KMS-11 (cell line): Measurements from ENCODE around the gene SLC37A3.

Experiments
- H2AFZ ChIP-seq: fragments of 200-600 bp; sonication (generic); 2 replicates; pipeline ENCODE4 v1.6.1; 2016; ENCODE audit warnings: antibody characterized with exemption, mixed run types, low read depth
- H3K27ac ChIP-seq: fragments of 200-600 bp; sonication (generic); 2 replicates; pipeline ENCODE4 v1.6.1; 2016; ENCODE audit warnings: mild to moderate bottlenecking, mixed run types
- H3K27me3 ChIP-seq: fragments of 200-600 bp; sonication (generic); 2 replicates; pipeline ENCODE4 v1.6.1; 2017; ENCODE audit warnings: mild to moderate bottlenecking, low read depth, mixed run types, moderate library complexity; ENCODE audit not compliant: insufficient read depth
- H3K36me3 ChIP-seq: fragments of 200-600 bp; sonication (generic); 2 replicates; pipeline ENCODE4 v1.6.1; 2017; ENCODE audit warnings: mild to moderate bottlenecking, mixed run types; ENCODE audit not compliant: insufficient read depth
- H3K4me1 ChIP-seq: fragments of 200-600 bp; sonication (generic); 2 replicates; pipeline ENCODE4 v1.6.1; 2016; ENCODE audit warnings: mild to moderate bottlenecking, low read depth, mixed run types; ENCODE audit not compliant: poor library complexity, severe bottlenecking
- H3K4me2 ChIP-seq: fragments of 200-600 bp; sonication (generic); 2 replicates; pipeline ENCODE4 v1.7.0; 2016; ENCODE audit warnings: mild to moderate bottlenecking, mixed run types
- H3K4me3 ChIP-seq: fragments of 200-600 bp; sonication (generic); IDR thresholded peaks from 2 replicates; pipeline ENCODE4 v1.6.1; 2017; ENCODE audit warnings: low read depth, low read length, mixed read lengths; ENCODE audit not compliant: insufficient read depth
- H3K79me2 ChIP-seq: fragments of 200-600 bp; sonication (generic); 2 replicates; pipeline ENCODE4 v1.6.1; 2016; ENCODE audit warnings: low read depth, mixed run types; ENCODE audit not compliant: insufficient read depth
- H3K9ac ChIP-seq: fragments of 200-600 bp; sonication (generic); 2 replicates; pipeline ENCODE4 v1.6.1; 2016; ENCODE audit warnings: mild to moderate bottlenecking, mixed run types
- H4K20me1 ChIP-seq: fragments of 200-600 bp; sonication (generic); 2 replicates; pipeline ENCODE4 v1.6.1; 2016; ENCODE audit warnings: mild to moderate bottlenecking, mixed run types; ENCODE audit not compliant: insufficient read depth
- TF ChIP-seq, protein P1 (sequence below): fragments of 200-600 bp; sonication (generic); conservative IDR thresholded peaks from 2 replicates; pipeline ENCODE4 v1.6.1; 2017; ENCODE audit warnings: low read depth, mild to moderate bottlenecking, antibody characterized with exemption, low read length, moderate library complexity, mixed read lengths

Gene SLC37A3

DNA sequence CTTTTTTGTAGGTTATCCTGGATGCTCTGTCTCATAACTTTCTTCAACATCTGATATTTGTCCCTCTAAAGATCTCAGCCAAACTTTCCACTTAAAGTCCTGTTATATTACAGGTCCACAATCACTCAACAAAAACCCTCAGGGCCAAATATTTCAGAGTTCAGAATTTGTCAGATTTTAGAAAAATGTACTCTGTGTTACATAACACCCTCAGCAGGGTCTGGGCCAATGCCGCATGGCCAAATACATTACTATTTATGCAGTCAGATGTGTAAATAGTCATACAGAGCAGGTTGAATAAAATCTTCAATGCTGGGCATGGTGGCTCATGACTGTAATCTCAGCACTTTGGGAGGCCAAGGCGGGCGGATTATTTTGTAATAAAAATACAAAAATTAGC lies 17.0 kb upstream of the SLC37A3 start:
- Histone ChIP-seq H3K36me3 (no peaks in the 10 kb centered on the region), H3K27me3 (no peaks in the 10 kb centered on the region), H3K4me1 (no peaks in the 10 kb centered on the region), H3K79me2 (no peaks in the 10 kb centered on the region), H4K20me1 (no peaks in the 10 kb centered on the region), H3K4me3 (no peak overlapping the region), H3K9ac (no peak overlapping the region), H3K4me2 (no peak overlapping the region), H3K27ac (no peak overlapping the region), H2AFZ (no peak overlapping the region)
- TF ChIP-seq, protein P1, sequence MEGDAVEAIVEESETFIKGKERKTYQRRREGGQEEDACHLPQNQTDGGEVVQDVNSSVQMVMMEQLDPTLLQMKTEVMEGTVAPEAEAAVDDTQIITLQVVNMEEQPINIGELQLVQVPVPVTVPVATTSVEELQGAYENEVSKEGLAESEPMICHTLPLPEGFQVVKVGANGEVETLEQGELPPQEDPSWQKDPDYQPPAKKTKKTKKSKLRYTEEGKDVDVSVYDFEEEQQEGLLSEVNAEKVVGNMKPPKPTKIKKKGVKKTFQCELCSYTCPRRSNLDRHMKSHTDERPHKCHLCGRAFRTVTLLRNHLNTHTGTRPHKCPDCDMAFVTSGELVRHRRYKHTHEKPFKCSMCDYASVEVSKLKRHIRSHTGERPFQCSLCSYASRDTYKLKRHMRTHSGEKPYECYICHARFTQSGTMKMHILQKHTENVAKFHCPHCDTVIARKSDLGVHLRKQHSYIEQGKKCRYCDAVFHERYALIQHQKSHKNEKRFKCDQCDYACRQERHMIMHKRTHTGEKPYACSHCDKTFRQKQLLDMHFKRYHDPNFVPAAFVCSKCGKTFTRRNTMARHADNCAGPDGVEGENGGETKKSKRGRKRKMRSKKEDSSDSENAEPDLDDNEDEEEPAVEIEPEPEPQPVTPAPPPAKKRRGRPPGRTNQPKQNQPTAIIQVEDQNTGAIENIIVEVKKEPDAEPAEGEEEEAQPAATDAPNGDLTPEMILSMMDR: no peak

DNA sequence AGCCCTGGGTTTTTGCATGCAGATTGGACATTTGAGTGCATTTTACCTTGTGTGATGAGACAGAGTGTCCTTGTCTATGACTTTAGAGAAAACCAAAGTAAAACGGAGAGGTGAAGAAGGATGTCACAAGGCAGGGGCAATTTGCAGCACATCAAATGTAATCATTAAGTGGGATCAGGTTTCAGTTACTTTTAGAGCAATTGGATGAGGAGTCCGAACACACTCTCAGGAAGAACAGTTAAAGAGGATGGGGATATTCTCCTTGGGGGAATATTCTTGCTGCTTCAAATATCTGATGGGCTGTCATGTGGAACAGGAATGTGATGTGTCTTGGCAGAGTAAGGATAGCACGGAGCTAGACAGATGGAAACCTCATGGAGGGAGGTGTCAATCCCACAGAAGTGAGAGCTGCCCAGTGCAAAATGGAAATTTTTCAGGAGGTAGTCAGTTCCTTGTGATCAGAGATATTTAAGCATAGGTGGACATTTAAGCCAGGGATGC lies 6.3 kb upstream of the SLC37A3 start:
- Histone ChIP-seq H3K27me3 (no peaks in the 10 kb centered on the region), H3K4me3 (no peak overlapping the region), H2AFZ (no peak overlapping the region), H3K27ac (no peak overlapping the region), H3K9ac (no peak overlapping the region), H4K20me1 (no peaks in the 10 kb centered on the region), H3K4me1 (no peaks in the 10 kb centered on the region), H3K4me2 (no peak overlapping the region), H3K36me3 (no peaks in the 10 kb centered on the region), H3K79me2 (no peaks in the 10 kb centered on the region)
- TF ChIP-seq, protein P1: no peak

DNA sequence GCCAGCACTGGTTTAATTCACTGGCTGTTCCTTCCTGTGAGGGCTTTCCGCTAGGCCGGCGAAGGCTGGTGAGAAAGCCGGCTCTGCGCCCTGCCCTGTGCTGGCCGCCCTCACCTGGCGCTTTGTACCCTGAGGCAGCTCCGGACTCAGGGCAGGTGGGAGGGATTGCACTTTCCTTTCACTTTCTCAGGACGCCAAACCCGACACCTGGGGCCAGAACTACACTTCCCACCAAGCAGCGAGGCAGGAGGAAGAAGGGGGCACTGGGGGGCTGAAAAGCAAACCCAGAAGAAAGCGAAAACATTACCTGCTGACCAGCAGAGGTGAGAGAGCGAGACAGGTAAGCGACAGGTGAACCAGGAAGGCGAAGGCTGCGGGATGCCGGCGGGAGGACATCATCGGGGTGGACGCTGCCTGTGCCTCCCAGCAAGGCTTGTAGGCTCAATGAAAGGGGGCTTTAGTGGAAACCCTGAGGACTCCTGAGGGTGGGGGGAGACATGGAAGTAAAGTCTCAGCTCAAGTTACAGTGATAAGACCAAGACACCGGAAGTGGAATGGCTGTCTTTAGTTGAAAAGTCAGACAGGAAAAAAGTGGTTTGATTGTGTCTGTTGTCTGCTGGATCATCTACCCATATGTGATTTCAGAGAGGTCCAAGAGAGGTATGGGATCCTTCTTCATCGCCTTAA lies 5.7 kb upstream of the SLC37A3 start, which contains the start of gene RAB19:
Gene RAB19 (plus strand): TSS at position 181 of the 687 bp plus-strand sequence. CDS start 3,589 bp downstream, outside the sequence.
- Histone ChIP-seq H3K27me3 (no peaks in the 10 kb centered on the region), H3K79me2 (no peaks in the 10 kb centered on the region), H3K4me3 (no peak within 1 kb of the TSS), H3K36me3 (no peaks in the 10 kb centered on the region), H3K9ac (no peak within 1 kb of the TSS), H4K20me1 (no peaks in the 10 kb centered on the region), H3K4me1 (no peaks in the 10 kb centered on the region), H3K4me2 (no peak within 1 kb of the TSS), H3K27ac (no peak within 1 kb of the TSS), H2AFZ (no peak within 1 kb of the TSS)
- TF ChIP-seq, protein P1: no peak

DNA sequence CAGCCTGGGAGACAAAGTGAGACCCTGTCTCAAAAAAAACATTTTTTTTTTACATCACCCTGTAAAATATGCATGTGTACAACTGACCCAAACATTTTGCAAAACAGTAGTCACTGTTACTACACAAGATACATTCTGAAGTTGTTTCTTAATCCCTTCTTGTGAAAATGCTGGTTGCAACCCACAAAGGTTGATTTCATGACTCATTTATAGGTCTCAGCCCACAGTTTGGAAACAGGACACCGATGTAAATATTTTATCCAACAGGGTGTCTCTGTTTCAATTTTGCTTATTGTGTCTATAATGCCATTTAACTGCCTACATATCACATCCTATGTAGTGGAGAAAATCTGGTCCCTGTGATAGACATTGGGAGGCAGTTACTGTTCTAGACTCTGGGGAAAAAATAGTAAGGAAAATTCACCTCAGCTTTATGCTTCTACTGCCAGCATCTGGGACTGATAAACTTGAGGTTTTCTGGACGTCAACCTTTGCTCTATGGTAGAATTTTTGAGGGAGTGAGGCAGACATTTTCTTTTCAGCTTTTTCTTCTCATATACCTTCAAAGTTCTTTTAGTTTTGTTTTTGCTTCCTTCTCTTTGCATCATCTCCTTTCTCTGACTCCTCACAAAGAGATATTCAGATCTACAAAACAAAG lies 4.0 kb upstream of the SLC37A3 start:
- no peak overlapping the region for H3K27ac ChIP-seq
- H3K4me1 ChIP-seq: peaks cover 3% of the 10 kb centered on the region
- TF ChIP-seq, protein P1: no peak
- H2AFZ ChIP-seq: no peak overlapping the region
- no peak overlapping the region for H3K9ac ChIP-seq
- H3K27me3 ChIP-seq: no peaks in the 10 kb centered on the region
- H3K4me3 ChIP-seq: no peak overlapping the region
- H3K79me2 ChIP-seq: no peaks in the 10 kb centered on the region
- H4K20me1 ChIP-seq: no peaks in the 10 kb centered on the region
- H3K36me3 ChIP-seq: no peaks in the 10 kb centered on the region
- no peak overlapping the region for H3K4me2 ChIP-seq
